Dedifferentiated amniotic fluid mesenchymal stem cell (primary cell): ENCODE measurements around the gene CAND2.
"Not testable (repeated sequence)": the region's sequence is repeated elsewhere in the genome, so short reads cannot be mapped to it uniquely, and the experiment has no call there.

ENCODE experiments used
- DNase-seq: peaks from one replicate; pipeline ENCODE4 v3.0.0-alpha.2; 2016; ENCODE audit errors: extremely low spot score

The CAND2 gene

DNA sequence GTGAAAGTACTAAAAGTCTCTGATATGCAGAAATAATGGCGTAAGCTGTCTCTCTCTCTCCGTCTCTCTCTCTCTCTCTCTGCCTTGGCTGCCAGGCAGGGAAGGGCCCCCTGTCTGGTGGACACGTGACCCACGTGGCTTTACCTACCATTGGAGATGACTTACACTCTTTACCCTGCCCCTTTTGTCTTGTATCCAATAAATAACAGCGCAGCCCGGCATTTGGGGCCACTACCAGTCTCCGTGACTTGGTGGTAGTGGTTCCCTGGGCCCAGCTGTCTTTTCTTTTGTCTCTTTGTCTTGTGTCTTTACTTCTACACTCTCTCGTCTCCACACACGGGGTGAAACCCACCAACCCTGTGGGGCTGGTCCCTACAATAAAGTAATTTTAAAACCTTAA is 25.2 kb upstream of the CAND2 start:
- DNase-seq: no peak

- DNase-seq: no peak
Measured at GRCh38 chr3:12772462-12772861, 24.0 kb upstream of the CAND2 start.

DNA sequence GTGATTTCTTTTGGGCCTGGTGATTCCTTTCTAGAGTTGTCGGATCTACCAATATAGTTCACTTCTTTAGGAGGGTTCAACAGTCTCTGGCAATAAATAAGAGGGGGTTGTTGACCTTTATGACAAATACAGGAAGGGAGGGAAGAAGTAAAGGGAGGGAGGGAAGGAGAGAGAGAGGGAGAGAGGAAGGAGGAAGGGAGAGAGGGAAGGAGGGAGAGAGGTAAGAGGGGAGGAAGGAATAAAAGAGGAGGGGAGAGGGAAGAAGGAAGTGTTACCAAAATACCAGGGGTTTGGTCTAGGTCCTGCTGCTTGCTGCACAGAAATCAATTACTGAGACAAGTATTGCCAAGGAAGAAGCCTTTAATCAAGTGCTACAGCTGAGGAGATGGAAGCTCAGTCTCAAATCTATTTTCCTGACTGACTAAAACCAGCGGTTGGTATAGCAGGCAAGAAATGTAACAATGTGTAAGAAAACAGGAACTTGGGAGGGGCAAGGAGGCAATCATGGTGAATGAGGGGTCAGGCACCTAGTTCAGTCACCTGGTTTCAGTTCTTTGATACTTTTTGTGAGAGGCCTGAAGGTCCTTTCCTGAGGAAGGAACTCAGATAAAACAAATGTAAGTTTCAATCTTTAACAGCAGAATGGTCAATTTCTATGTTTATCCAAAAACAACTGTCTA is 23.3 kb upstream of the CAND2 start:
- no peak for DNase-seq

- DNase-seq: no peak
Measured at GRCh38 chr3:12773710-12774086, 22.8 kb upstream of the CAND2 start.

DNA sequence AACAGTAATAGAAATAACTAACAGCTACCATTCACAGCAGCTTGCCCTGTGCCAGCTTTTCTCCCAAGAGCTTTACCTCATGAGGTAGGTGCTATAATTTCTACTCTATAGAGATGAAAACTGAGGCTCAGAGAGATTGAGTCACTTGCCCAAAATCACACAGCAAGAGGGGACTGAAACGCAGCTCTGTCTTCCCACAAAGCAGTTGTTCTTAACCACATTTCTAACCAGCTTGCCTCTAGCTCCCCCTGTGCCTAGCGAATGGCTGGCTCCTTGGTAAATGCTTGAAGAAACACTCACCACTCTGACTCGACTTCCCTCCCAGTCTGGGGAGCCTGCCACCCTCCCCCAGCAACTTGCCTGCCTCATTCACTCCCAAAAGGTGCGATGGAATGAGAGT is 21.9 kb upstream of the CAND2 start:
- no peak for DNase-seq

DNA sequence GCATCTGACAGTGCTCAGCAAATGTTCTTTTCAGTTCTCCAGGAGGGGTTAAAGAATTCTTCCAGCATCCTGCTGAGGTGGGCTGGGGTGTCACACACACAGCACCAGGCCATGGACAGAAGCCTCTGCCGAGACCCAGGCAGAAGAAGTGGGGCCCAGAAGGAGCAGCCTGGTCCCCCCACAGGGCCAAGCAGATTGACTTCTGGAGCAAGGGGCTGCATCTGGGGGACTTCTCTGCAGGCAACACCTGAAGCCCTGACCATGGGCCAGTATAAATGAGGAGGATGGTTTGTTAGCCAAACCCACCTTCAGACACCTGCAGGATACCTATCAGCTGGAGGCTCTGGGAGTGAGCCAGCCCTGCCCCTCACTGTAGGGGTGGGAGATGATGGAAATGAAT is 21.3 kb upstream of the CAND2 start:
- DNase-seq: no peak

DNA sequence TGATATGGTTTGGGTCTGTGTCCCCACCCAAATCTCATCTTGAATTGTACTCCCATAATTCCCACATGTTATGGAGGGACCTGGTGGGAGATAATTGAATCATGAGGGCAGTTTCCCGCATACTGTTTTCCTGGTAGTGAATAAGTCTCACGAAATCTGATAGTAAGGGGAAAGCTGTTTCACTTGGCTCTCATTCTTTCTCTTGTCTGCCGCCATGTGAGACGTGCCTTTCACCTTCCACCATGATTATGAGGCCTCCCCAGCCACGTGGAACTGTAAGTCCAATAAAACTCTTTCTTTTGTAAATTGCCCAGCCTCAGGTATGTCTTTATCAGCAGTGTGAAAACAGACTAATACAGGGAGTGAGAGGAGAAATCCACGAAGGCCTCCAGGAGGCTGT is 20.5 kb upstream of the CAND2 start:
- DNase-seq: not testable (repeated sequence)

GRCh38 chr3:12777171-12777570 is 19.3 kb upstream of the CAND2 start:
- DNase-seq: no peak

GRCh38 chr3:12780751-12781150 is 15.7 kb upstream of the CAND2 start:
- no peak for DNase-seq

DNA sequence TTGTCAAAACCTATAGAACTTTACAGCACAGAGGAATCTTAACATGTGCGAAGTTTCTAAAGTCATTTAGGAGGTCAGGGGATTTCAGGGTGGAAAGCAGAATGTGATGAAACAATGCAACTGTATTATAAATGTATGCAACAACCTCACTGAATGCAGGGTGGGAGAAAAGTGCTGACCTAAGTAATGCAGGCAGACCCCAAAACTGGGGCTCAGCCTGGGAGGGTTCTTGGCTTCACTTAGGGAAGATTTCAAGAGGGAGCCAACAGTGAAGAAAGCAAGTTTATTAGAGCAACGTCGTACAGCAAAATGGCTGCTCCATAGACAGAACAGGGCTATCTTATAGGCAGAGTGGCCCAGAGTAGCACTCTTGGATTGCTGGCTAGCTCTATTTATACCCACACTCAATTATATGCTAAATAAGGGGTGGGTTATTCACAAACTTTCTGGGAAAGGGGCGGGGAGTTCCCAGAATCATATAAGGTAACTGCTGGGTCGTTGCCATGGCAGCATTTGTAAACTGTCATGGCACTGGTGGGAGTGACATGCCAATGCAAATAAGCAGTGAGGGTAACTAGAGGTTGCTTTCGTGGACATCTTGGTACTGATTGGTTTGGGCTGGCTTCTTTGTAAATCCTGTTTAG is 14.2 kb upstream of the CAND2 start:
- DNase-seq: no peak

GRCh38 chr3:12785096-12785495 is 11.4 kb upstream of the CAND2 start:
- DNase-seq: no peak

DNA sequence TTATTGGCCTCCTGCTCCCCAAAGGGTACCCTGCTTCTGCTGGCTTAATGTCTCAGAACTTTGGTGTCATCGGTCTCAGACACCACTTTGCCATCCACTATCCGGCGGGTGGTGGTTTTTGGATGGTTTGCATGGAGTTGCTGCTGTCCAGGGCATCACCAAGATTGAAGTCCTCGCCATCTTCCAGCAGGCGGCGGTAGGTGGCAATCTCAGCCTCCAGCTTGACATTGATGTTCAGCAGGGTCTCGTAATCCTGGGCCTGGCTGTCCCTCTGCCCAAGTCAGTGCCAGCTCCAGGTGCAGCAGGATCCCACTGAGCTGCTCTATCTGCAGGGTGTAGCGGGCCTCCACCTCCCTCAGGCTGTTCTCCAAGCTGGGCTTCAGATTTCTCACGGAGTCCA is 9.1 kb upstream of the CAND2 start:
- not testable (repeated sequence) for DNase-seq

DNA sequence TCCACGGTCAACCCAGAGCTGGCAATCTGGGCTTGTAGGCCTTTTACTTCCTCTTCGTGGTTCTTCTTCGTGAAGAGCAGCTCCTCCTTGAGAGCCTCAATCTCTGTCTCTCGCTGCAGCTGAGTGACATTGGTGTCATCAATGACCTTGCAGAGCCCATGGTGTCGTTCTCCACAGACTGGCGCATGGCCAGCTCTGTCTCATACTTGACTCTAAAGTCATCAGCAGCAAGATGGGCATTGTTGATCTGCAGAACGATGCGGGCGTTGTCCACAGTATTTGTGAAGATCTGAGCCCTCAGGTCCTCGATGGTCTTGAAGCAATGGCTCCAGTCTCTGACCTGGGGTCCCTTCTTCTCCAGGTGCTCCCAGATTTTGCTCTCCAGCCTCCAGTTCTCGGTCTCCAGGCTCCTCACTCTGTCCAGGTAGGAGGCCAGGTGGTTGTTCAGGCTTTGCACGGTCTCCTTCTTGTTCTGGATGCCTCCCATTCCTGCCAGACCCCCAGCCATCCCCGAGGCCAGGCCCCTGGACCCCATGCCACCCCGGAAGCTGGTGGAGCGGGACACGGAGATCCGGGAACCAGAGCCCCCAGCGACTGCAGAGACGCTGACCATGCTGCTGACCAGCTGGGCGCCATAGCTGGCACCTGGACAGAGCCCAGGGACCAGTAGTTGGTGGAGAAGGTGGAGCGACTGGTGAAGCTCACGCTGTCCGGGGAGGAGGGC is 8.4 kb upstream of the CAND2 start:
- not testable (repeated sequence) for DNase-seq

- DNase-seq: no peak
Measured at GRCh38 chr3:12791430-12791829, 5.0 kb upstream of the CAND2 start.

DNA sequence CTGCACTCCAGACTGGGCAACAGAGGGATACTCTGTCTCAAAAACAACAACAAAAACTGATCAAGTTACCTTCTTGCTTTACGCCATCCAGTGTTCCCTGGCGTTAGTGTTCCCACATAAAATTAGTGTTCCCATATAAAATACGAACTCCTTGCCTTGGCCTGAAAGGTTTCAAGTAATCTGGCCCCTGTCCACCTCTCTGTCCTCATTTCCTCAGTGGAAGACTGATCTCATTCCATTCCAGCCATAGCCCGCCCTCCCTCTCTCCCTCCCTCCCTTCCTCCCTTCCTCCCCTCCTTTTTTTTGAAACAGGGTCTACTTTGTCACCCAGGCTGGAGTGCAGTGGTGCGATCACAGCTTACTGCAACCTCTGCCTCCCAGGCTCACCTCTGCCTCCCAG is 2.8 kb upstream of the CAND2 start:
- no peak for DNase-seq

GRCh38 chr3:12797124-12797891 is 828 bp downstream of the CAND2 start:
- no peak for DNase-seq

DNA sequence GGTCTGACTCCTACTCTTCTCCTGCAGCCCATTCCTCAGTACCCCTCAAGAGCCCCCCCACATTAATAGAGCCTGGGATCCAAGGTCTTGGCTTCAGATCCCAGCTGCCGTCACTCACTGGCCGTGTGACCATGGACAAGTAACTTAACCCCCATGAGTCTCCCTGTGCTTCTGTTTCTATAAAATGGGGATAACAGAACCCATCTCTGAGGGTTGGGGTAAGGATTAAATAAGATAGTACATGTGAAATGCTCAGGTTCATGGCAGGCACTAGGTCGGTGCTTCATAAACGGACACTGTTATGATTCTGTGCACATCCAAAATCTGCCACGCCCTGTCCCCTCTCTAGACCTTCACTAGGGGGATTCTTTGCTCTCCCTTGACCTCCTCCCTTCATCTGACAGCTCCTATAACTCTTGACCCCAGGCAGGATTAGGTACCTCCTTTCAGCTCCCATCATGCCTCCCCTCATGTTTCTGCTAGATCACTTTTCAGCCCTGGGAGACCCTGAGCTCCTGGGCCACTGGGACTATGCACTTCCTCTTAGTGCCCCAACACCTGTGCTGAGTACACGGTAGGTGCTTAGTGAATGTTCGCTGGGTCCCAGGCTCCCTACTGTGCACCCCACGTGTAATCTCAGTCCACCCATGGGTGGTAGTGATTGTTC is 1.5 kb downstream of the CAND2 start:
- DNase-seq: no peak

GRCh38 chr3:12798559-12799179 is 2.2 kb downstream of the CAND2 start:
- no peak for DNase-seq

DNA sequence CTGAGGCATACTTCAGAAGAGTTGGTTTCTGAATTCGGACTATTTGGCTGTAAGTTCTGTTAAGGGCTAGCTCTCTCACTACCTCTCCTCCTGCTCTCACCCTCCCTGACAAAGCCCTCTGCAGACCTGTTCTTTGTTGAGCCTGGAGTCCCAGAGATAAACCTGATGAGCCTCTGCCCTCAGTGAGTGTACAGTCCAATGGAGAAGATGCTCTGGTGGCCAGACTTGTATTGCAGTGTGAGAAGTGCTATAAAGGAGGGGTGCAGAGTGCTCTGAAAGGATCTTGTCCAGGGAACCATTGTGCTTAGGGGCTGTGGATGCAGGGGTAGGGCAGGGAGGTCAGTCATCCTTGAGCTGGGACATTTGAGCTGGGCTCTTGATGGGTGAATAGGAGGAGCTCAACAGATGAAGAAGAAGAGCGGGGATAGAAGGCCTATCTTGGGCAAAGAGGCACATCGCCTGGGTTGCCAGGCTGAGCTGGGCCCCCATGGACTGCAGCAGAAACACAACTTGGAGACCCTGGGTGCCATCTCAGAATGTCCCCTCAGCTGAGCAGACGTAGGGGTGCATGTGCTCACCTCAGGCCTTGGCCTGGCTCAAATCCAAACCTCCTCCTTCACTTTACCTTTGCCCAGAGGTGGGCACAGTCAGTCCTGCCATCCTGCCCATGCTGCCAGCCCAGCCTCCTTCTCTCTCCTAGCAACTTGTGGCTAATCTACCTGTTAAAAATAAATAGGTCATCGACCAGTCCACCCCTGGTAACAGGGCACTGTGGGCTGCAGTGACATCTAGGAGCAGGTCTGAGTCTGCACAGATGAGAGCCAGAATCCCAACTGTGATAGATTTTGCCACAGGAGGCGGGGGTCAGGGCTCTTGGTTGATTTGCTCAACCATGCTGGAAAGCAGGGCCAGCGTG is 3.3 kb downstream of the CAND2 start:
- no peak for DNase-seq

DNA sequence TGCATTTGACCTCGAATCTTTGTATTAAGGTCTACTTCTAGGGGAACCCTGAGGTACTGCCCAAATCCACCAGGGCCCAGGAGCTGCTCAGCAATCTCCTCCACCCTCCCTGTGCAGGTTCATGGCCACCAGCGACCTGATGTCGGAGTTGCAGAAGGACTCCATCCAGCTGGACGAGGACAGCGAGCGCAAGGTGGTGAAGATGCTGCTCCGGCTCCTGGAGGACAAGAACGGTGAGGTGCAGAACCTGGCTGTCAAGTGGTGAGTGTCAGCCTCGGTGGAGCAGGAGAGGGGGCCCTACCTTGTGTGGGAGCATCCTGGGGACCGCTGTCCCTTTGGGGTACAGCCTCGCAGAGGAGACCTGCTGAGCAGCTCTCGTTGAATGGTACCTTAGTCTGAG is 6.9 kb downstream of the CAND2 start:
- DNase-seq: no peak
